ENCODE data around the gene CYP2C19.
"Not testable (repeated sequence)": the region's sequence is repeated elsewhere in the genome, so short reads cannot be mapped to it uniquely, and the experiment has no call there.

The CYP2C19 gene

DNA sequence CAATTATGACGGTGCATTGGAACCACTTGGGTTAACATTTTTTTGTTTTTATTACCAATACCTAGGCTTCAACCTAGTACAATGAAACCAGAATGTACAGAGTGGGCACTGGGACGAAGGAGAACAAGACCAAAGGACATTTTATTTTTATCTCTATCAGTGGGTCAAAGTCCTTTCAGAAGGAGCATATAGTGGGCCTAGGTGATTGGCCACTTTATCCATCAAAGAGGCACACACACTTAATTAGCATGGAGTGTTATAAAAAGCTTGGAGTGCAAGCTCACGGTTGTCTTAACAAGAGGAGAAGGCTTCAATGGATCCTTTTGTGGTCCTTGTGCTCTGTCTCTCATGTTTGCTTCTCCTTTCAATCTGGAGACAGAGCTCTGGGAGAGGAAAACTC lies at the start of gene CYP2C19:
Gene CYP2C19, plus strand, starts transcription at position 289 of the 400 bp plus-strand sequence. Its CDS starts 25 bp downstream, at position 314.
- no peak for DNase-seq

DNA sequence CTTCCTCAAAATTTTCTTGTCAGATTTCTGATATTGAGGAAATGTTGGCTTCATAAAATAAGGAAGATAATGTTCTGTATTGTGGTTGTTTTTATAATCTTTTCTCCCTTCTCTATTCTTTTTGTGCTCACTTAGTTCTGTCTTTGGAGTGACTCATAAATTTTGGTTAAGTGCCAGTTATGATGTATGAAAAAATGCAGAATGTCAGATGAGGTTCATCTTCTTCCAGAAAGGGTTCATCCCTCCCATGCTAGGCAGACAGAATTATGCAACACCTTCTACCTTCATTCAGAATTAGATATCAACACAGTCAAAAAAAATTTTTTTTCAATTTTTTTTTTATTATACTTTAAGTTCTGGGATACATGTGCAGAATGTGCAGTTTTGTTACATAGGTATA lies 36.6 kb upstream of the CYP2C19 start:
- no peak for DNase-seq

DNA sequence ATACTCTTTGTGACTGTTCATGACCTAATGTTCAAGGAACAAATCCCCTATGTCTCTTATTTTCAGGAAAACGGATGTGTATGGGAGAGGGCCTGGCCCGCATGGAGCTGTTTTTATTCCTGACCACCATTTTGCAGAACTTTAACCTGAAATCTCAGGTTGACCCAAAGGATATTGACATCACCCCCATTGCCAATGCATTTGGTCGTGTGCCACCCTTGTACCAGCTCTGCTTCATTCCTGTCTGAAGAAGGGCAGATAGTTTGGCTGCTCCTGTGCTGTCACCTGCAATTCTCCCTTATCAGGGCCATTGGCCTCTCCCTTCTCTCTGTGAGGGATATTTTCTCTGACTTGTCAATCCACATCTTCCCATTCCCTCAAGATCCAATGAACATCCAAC lies 27.3 kb upstream of the CYP2C19 start:
- no peak for DNase-seq

DNA sequence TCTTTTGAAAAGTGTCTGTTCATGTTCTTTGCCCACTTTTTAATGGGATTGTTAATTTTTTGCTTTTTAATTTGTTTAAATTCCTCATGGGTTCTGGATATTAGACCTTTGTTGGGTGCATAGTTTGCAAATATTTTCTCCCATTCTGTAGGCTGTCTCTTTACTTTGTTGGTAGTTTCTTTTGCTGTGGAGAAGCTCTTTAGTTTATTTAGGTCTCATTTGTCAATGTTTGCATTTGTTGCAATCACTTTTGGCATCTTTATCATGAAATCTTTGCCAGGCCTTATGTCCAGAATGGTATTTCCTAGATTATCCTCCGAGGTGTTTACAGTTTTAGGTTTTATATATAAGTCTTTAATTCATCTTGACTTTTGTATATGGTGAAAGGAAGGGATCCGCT lies 23.9 kb upstream of the CYP2C19 start:
- no peak for DNase-seq

DNA sequence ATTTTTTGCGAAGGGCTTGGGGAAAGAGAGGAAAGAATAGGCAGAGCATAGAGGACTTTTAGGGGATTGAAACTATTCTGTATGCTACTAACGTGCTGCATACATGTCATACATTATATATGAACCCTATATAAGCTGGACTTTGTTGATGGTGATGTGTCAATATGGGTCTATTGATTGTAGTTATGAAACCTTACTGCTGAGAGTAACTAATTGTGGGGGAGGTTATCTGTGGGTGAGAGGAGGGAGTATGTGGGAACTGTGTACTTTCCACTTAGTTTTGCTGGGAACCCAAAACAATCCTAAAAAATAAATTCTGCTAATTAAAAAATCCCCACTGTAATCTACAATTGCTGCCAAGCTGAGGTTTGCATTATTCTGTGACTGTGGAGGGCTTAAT lies 15.3 kb upstream of the CYP2C19 start:
- no peak for DNase-seq

DNA sequence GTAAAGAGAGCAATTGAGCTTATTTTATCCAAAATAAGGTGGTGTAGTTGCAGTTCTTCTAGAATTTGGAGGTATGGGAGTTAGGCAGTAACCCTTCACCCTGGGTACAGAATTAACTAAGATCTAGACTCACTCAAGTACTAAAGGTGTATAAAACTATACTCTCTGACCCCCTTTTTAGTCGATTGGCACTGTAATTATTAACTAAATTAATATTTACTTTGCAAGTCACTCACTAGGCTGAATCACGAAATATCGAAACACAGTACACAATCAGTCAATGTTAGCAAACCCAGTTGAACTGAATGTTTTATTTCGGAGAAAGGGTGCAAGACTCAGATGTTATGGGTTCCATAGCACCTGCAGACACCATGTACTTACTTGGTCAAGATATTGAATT lies 14.6 kb upstream of the CYP2C19 start:
- no peak for DNase-seq

DNA sequence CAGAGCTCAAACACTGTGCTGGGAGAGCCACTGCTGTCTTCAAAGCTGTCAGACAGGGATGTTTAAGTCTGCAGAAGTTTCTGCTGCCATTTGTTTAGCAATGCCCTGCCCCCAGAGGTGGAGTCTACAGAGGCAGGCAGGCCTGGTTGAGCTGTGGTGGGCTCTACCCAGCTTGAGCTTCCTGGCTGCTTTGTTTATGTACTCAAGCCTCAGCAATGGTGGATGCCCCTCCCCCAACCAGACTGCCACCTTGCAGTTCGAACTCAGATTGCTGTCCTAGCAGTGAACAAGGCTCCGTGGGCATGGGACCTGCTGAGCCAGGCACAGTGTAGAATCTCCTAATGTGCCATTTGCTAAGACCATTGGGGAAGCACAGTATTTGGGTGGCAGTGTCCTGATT lies 4.6 kb upstream of the CYP2C19 start:
- DNase-seq, result no peak

DNA sequence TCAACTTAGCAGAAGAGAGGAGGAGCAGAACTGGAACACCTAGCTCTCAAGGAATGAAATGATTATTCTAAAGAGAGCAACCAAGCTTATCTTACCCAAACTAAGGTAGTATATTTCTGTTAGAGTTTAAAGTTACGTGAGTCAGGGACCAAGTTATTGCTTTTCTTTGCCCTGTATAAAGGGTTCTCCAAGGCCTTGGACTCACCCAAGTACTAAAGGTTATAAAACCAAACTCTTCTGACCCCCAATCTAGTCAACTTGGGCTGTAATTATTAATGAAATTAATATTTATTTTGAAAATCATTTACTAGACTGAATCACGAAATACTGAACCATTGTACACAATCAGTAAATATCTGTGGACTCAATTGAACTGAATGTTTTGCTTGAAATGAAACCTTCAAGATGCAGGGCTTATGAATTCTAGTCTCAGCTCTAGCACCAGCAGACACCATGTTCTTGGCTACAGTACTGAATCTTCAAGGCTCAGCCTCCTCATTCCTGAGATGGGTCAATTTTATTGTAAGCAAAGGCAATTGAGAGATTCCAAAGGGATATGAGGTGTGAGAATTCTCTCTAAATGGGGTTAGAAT lies 1.8 kb upstream of the CYP2C19 start:
- DNase-seq, result no peak

DNA sequence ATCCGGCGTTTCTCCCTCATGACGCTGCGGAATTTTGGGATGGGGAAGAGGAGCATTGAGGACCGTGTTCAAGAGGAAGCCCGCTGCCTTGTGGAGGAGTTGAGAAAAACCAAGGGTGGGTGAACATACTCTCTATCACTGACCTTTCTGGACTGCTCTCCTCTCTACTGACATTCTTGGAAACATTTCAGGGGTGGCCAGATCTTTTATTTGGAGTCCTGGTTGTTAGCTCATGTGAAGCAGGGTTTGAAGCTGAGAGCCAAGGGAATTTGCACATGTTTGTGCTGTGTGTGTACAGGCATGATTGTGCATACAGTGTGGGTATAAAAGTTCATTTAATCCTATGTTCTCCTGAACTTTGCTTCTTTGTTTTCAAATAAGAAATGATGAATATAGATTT lies 12.9 kb downstream of the CYP2C19 start:
- DNase-seq, result not testable (repeated sequence)

DNA sequence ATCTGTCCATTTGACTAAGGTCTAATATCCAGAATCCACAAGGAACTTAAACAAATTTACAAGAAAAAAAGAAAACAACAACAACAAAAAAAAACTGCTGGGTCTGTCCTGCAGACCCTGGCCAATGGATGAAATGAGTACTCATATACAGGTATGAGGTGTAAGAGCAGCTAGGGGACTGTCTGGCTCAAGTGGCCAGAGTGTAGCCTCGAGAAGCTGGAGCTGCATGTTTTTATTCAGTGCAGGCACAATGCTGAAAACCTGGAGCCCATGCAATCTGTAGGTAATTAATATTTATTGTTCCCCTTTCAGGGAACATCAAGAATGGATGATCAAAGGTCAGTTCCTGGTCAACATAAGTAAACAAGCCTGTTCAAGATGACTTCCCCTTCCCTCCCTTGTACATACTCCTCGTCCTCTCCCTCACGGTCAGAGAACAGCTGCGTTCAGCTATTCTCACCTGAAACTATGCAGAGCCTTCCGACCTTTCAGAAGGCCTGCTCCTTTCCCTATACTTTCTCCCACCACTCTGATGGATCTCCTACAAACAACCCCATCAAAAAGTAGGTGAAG lies 15.5 kb downstream of the CYP2C19 start:
- DNase-seq, result no peak

DNA sequence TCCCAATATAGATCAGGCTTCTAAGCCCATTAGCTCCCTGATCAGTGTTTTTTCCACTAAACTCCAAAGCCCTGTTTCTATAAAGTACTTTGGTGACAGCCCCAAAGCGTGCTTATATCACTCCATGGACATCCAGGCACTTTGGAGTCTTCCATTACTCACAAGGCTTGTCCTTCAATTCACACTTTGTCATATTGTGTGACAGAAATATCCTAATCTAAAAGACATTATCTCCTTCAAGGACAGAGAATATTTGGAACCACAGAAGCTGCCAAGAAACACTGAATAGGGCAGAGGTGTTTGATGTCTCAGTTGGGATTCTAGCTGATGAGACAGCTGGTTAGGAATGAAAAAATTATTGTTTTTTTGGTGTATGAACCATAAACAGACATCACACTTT lies 18.4 kb downstream of the CYP2C19 start:
- no peak for DNase-seq

DNA sequence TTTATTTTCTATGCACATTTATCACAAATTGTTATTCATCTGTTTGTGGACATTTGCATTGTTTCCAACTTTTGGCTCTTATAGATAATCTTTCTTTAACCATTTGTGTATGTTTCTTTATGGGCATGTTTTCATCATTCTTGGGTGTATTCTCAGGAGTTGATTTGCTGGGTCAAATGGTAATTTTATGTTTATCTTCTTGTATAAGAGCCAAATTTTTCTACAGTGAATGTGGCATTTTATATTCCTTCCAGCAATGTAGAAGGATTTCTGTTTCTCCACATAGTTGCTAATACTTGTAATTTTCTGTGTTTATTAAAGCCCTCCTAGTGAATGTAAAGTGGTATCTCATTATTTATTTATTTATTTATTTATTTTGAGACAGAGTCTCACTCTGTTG lies 21.8 kb downstream of the CYP2C19 start:
- no peak for DNase-seq

DNA sequence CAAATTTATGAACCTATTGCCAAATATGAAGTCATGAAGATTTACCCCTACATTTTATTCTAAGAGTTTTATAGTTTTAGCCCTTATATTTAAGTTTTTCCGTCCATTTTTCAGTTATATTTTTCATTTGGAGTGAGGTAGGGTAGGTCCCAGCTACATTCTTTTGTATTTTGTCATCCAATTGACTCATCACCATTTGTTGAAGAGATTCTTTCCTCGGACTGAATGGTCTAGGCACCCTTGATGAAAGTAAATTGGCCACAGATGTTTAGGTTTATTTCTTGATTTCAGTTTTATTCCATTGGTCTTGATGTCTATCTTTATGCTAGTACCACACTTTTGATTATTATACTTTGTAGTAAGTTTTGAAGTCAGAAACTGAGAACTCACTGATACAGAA lies 22.7 kb downstream of the CYP2C19 start:
- no peak for DNase-seq

DNA sequence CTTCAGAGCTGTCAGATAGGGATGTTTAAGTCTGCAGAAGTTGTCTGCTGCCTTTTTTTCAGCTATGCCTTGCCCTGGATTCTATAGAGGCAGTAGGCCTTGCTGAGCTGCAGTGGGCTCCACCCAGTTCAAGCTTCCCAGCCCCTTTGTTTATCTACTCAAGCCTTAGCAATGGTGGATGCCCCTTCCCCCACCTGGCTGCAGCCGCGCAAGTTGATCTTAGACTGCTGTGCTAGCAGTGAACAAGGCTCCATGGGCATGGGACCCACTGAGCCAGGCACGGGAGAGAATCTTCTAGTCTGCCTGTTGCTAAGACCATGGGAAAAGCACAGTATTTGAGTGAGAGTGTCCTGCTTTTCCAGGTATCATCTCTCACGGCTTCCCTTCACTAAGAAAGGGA lies 38.1 kb downstream of the CYP2C19 start:
- DNase-seq, result not testable (repeated sequence)

DNA sequence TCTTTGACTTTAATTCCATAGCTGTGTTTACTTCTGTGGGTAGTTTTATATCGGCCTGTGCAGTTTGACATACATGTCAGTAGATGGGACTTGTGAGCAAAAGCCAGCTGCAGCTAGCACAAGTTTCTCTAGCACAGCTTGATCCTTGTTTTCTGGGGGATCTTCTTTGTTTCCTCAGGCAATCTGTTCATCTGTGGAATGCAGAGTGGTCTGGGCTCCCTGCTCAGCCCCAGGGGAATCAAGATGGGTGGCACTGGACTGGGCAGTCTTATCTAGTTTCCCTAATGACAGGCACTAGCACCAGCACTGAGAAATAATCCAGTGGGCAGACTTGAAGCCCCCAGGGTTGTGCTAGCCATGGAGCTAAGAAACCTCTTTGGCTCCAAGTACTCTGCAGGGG lies 40.8 kb downstream of the CYP2C19 start:
- DNase-seq, result no peak

DNA sequence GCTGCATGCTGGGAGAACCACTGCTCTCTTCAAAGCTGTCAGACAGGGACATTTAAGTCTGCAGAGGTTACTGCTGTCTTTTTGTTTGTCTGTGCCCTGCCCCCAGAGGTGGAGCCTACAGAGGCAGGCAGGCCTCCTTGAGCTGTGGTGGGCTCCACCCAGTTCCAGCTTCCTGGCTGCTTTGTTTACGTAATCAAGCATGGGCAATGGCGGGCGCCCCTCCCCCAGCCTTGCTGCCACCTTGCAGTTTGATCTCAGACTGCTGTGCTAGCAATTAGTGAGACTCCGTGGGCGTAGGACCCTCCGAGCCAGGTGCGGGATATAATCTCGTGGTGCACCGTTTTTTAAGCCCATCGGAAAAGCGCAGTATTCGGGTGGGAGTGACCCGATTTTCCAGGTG lies 67.5 kb downstream of the CYP2C19 start:
- DNase-seq, result not testable (repeated sequence)

DNA sequence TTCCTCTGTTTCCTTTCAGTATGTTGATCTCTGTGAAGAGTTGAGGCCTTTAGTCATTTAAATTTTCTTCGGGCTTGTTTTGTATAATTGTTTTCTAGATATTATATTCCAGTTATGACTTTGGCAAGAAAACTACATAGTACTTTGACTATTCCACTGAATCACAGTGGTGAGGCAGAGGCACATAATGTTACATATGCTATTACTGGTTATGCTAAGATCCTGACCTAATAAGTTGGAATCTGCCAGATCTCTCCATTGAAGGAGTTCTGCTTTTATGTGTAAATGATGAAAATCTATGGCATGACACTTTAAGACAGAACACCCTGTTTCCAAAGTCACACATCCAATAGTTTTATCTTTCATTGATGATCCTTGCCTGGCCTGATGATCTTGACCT lies 83.7 kb downstream of the CYP2C19 start:
- no peak for DNase-seq

DNA sequence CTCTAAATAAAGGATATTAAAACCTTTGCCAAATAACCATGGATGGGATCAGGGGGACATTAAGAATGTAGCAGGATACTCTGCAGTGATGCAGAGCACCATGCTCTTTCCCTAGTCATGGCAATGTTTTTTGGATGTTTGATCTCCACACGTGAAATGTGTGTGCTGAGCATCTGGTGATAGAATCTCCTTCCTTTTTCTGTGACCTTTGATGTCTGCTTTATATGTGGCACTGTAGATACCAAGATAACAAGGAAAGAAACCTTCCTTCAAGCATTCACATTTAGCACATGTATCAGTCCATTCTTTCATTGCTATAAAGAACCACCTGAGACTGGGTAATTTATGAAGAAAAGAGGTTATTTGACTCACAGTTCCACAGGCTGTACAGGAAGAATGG lies 88.3 kb downstream of the CYP2C19 start:
- no peak for DNase-seq

DNA sequence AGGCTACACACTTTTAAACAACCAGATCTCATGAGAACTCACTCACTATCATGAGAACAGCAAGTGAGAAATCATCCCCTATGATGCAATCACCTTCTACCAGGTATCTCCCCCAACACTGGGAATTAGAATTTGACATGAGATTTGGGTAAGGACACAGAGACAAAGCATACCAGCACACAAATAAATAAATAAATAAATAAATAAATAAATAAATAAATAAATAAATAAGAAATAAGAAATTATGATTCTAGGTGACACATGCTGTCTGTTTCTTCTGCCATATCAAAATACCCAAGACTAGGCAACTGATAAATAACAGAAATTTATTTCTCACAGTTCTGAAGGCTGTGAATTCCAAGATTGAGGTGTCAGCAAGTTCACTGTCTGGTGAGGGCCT lies 88.8 kb downstream of the CYP2C19 start:
- DNase-seq, result no peak

DNA sequence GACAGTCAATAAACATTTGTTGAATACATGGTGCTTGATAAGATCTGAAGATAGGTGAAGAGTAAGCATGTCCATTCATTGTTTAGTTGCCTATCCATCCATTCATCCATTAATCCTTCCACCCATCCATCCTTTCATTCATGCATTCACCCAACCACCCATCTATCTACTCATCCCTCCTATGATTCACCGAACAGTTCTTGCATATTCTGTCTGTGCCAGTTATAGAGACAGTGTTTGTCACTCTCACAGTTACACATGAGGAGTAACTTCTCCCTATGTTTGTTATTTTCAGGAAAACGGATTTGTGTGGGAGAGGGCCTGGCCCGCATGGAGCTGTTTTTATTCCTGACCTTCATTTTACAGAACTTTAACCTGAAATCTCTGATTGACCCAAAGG lies 90.0 kb downstream of the CYP2C19 start:
- no peak for DNase-seq

DNA sequence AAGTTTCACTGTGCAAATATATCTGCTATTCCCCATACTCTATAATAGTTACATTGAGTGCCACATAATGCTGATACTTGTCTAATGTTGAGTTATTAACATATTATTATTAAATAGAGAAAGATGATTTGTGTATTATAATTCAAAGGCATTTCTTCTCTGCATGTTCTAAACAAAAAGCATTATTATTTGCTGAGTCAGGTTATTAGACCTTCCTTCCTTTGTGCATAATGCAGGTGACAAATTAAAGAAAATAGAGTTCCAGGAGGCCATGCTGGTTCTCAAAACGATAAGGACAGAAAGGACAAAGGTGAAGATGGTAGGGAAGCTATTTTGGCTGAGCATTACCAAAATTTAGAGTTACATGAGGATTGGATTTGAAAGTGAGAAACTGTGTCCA lies 90.6 kb downstream of the CYP2C19 start:
- DNase-seq, result no peak

DNA sequence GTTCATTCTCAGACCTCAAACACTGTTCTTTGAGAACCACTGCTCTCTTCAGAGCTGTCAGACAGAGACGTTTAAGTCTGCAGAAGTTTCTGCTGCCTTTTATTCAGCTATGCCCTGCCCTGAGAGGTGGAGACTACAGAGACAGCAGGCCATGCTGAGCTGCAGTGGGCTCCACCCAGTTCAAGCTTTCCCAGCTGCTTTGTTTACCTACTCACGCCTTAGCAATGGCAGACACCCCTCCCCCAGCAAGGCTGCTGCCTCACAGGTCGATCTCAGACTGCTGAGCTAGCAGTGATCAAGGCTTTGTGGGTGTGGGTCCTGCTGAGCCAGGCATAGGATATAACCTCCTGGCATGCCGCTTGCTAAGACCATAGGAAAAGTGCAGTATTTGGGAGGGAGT lies 95.5 kb downstream of the CYP2C19 start:
- no peak for DNase-seq

DNA sequence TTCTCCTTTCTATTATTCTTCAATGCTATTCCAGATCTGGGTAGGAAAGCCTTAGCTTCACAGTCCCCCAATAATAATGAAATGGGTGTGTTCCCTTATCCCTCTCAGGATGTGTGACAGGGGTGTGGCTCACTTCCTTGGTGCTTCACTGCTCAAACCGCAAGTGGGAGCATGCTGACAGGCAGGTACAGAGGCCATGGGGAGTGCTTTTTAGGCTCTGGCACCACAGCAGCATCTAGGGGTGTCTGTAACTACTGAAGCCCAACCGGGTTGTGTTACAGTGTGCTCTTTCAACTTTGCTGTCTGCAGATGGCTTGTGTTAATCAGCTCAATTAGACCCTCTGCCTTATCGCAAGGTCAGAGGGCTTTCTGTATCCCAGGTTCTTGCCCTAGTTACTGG lies 96.6 kb downstream of the CYP2C19 start:
- no peak for DNase-seq

DNA sequence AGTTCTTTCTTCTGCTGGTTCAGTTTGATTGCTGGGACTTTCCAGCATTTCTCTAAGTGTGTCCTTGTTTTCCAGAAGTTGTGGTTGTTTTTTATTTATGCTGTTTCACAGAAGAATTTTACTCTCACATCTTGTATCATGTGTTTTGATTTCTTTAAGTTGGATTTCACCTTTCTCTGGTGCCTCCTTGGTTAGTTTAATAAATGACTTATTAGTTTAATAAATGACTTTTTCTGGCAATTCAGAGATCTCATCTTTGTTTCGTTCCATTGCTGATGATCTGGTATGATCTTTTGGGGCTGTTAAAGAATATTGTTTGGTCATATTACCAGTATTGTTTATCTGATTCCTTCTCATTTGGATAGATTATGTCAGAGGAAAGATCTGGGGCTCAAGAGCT lies 116.2 kb downstream of the CYP2C19 start:
- DNase-seq, result no peak

DNA sequence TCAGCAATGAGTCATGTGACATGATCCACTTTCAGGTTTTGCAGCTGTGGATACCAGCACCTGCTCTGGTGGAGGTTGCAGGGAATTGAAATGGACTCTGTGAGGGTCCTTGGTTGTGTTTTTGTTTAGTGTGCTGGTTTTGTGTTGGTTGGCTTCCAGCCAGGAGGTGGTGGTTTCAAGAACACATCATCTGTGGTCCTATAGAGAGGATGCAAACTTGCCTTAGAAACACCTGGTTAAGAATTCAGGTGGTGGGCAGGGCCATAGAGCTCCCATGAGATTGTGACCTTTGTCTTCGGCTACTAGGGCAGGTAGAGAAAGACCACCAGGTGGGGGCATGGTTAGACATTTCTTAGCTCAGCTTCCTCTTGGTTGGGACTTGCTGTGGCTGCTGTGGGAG lies 116.7 kb downstream of the CYP2C19 start:
- DNase-seq, result no peak

DNA sequence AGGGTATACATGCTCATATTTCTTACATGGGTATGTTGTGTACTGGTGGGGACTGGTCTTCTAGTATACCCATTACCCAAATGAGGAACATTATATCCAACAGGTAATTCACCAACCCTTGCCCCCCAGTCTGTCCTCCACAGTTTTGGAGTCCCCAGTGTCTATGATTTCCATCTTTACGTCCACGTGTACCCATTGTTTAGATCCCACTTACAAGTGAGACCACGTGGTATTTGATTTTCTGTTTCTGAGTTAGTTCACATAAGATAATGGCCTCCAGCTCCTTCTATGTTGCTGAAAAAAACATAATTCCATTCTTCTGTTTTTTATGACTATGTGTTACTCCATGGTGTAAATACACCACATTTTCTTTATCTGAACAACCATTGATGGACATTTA lies 126.6 kb downstream of the CYP2C19 start:
- DNase-seq, result no peak

Data from activated CD8-positive, alpha-beta memory T cell treated with anti-CD3 and anti-CD28 coated beads, Interleukin-2, amount 50 U/mL, for 48 hours (primary cell).